Stimulated activated CD4-positive, alpha-beta T cell treated with anti-CD3 and anti-CD28 coated beads, Interleukin-1b, Interleukin-23, amount 100 ng/mL, for 48 hours (primary cell): ENCODE measurements around the gene REL.

Source experiments
- DNase-seq: peaks from one replicate; pipeline ENCODE4 v3.0.0-alpha.2; 2020

Gene REL

DNA sequence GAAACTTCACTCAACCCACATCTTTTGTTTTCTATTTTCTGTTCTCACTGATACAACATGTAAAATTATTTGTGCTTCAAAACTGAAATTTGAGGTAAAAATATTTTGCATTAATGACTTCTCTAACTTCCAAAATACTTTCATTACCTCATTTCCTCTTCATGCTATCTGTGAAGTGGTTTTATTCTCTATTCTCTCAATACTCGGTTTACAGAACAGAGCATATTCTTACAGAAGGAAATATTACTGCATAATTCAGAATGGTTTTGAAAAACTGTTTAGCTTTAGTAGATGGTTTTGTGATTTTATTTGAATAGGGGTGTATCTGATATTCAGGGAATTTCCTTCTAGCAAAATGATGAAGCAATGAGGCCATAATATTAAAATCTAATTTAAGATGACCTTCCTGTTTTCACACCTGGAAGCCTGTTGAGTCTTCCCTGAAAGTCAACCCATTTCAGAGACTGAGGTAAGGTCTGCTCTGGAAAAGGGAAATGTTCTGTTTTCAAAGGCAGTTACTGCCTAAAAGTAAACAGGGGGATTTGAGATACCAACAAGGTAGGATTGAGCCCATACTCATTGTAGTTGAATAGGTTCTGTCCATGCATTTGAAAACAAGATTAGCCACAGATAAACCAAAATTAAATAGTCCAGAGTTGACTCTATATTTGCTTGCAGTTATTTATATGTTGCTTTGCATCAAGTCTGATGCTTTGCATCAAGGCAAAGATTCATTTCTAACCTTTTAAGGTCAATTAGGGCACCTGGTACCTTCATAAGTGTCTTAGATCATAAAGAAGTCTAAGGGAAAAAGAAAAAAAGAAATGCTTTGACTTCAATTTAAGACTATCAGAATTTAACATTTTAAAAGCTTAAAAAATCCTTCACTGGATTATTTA, 85.4 kb downstream of the REL start:
- no peak for DNase-seq

DNA sequence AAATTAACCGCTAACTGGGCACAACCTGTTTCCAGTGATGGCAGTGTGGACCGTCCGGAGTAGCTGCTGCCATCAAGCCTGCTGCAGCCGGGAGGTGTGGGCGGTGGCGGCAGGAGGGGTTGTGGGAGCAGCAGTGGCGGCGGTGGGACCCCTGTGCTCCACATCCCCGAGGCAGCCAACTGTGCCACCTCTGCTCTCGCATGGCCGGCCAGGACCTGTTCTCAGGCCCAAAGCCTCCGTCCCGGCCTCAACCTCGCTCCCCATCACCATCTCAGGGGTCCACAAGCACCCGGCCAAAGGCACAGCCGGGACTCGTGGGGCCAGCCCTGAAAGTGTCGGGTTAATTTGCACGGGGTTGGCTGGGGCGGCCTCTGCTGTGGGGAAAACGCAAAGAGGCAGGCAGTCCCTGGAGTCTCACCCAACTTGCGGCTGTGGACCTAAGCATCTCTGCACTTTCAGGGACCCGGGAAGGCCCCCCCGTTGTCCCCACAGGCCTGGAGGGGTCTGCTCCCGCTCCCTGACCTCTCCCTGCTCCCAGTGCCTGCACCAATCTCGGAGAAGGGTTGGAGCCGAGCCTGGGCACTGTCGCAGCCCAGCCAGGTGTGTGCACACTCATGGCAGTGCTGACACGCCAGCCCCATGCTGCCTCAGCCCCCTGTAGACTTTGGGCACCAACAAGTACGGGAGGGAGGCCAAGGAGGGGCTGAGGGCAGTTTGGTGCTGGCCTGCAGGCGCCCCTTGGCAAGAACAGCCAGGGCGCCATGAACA, 91.7 kb downstream of the REL start:
- DNase-seq = no peak

DNA sequence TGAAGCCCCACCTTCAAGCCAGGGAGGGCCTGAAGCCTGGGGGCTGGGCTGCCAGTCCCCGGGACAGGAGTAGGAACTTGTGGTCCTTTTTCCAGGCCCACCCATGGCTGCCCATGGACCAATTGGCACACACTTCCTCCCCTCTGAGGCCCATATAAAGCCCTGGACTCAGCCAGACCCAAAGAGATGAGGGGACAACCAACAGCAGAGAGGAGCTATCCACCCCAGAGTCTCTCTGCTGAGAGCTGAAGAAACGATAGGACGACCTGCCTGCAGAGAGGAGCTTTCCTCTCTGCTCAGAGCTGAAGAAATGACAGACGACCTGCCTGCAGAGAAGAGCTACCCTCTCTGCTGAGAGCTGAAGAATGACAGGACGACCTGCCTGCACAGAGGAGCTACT, 92.3 kb downstream of the REL start:
- DNase-seq = no peak

DNA sequence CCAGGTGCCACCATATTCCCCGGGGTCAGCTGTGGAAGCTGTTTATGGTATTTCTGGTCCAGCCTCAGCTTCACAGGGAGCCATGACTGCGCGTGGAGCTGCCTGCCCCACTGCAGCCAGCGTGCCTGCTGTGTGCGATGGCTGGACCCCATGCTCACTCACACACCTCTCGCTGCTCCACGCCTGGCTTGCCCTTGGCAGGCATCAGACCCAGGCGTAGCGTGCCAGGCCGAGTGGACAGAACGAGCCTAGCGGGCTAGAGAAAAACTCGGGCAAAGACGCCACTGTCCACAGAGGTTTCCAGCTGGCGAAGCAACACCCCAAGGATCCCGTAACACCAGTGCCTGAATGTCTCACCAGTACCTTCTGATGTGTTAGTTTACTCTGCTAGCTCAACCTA, 93.3 kb downstream of the REL start:
- DNase-seq = no peak
